ENCODE data around the gene NUMA1.

NUMA1 gene

DNA sequence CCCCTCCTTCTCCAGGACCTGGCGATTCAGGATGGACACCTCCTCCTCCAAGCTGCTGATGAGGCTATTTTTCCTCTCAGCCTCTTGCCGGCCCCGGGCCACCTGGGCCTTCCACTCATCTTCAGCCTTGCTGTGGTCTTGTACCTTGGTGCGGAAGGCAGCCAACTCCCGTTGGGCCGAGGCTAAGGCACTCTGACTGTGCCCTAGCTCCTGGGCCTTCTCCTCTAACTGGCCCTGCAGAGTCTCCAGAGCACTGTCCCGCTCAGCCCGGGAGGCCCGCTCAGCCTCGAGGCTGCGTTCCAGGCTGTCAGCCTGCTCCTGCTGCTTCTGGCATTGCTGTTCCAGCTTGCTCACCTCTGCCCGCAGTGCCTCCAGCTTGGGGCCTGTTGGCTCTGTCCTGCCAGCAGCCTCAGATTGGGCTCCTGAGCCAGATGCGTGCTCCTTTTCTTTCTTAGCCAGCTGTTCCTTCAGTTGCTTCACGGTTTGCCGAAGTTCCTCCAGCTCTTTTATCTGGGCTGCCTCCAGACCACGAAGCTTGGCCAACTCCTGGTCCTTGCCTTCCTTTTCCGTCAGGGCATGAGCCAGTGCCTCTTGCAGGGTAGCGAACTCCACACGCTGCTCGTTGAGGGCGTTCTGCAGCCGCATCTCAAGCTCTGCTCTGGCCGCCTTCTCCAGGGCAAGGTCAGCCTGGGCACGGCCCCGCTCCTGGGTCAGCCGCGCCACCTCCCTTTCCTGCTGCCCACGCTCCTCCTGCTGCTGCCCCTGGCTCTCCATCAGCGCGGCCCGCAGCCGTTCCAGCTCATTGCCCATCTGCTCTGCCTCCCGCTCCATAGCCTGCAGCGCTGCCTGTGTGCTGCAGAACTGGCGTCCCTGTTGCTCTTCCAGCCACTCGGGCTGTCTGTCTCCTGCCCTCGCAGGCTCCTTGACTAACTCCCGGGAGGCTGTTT lies 66.3 kb downstream of the NUMA1 start:
- peak; percentile 65 for DNase-seq

- peak; percentile 87 for DNase-seq
These were observed 67.2 kb downstream of the NUMA1 start for GRCh38 chr11:72012897-72013721.

- no peak for DNase-seq
These were observed 68.2 kb downstream of the NUMA1 start for GRCh38 chr11:72012091-72012630.

- no peak for DNase-seq
These were observed 69.7 kb downstream of the NUMA1 start for GRCh38 chr11:72010529-72011233.

GRCh38 chr11:72009156-72009555 lies 71.2 kb downstream of the NUMA1 start:
- peak; percentile 19 for DNase-seq

DNA sequence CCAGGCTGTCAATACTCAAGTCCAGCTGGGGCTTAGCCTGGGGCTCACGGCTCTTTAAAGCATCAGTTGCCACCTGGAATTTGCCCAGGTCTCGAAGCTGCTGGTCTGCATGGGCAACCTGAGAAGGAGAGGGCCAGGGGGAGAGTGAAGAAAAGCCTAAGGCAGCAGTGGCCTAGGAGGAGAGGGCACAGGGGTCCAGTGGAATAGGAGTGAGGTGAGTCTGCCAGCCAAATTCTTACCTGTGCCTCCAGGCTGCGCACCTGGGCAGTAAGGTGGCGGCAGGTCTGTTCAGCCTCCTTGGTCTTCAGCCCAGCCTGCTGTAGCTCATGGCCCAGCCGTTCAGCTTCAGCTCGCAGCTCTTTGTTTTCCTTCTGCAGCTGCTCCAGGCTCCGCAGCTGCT lies 71.6 kb downstream of the NUMA1 start:
- DNase-seq, result no peak

- no peak for DNase-seq
These were observed 72.8 kb downstream of the NUMA1 start for GRCh38 chr11:72007587-72007986.

DNA sequence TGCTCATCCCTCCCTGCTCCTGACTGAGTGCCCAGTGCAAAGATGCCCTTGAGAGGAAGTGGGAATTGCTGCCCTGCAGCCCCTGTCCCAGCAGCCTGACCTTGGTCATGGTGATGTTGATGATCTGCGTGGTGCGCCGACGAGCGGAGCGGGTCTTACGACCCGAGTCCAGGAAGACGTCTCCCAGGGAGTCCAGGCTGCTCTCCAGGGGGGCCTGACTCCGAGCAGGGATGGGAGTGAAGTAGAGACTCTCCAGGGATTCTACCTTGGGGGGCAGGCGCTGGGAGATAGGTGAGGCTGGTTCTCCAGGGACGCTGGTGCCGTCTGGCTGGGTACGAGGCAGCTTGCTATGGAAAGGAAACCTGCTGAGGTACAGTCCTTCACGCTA lies 73.3 kb downstream of the NUMA1 start:
- DNase-seq, result no peak

DNA sequence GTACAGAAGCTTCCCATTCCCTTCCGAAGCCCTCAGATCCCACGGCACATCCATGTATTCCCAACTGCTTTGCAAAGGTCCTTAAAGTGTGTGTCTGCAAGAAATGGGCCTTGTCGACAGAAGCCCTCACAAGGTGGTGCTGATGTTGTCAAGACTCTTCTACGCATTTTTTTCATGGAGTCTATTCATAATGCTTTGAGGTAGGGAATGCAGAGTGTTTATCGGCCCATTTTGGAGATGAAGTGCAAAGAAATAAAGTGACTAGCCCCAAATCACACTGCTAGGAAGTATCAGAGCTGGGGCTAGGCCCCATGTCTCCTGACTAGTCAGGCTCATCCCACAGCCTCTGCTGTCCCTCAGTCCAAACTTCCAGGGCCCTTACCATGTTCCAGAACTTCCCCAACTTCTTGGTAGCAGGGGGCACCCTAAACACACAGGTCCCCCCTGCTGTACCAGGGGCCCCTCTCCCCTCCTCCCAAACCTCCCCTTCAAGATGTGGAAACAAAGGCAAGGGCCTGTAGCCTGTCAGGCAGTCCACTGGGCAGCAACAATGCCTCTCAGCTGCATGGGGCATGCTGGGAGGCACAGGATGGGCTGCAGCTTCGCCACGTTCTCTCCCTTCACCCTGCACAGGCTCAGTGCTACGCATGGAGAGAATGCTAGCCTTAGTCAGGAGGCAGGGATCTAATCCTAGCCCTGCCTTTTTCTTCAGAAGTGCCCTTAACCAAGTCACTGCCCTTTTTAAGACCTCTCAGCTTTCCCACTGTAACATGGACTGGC lies 73.8 kb downstream of the NUMA1 start:
- no peak for DNase-seq

DNA sequence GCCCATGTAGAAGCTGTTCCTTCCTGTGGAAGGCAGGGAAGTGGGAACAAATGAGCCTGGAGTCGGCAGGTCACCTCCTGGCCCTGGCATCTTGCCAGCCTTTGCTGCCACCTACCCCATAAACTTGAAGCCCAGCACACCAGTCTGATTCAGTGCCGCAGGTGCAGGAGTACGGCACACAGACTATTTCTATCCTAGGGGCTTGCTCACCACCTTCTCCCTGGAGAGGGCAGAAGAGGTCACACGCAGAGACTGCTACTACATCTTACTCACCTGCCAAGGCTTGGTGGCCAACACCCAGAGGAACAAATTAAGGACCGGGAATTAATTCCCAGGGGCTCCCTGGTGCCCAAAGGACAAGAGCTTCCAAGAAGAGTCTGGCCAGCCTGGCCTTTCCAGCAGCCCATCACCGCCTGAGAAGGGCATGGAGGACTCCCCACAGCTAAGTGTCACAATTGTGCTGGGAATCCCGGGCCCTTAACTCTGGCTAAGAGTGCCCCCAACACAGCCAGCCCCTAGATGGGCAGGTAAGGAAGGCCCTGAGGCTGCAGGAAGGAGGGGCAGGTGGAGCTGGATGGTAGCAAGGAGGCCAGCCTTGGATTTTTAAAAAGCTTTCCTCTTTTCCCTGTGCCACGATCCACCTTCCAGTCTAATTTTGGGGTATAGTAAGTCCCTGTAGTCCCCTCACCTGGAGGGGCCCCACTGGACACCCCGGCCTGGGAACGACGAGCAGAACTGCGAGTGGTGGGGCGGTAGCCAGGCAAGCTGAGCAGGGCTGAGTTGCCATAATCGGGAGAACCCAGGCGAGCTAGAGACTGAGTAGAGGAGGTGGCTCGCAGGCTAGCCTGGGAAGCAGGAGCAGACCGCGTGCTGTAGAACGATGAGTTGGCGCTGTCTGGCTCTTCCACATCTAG lies 74.7 kb downstream of the NUMA1 start:
- no peak for DNase-seq

- no peak for DNase-seq
These were observed 75.6 kb downstream of the NUMA1 start for GRCh38 chr11:72004515-72005346.

GRCh38 chr11:72003776-72004171 lies 76.6 kb downstream of the NUMA1 start:
- no peak for DNase-seq

DNA sequence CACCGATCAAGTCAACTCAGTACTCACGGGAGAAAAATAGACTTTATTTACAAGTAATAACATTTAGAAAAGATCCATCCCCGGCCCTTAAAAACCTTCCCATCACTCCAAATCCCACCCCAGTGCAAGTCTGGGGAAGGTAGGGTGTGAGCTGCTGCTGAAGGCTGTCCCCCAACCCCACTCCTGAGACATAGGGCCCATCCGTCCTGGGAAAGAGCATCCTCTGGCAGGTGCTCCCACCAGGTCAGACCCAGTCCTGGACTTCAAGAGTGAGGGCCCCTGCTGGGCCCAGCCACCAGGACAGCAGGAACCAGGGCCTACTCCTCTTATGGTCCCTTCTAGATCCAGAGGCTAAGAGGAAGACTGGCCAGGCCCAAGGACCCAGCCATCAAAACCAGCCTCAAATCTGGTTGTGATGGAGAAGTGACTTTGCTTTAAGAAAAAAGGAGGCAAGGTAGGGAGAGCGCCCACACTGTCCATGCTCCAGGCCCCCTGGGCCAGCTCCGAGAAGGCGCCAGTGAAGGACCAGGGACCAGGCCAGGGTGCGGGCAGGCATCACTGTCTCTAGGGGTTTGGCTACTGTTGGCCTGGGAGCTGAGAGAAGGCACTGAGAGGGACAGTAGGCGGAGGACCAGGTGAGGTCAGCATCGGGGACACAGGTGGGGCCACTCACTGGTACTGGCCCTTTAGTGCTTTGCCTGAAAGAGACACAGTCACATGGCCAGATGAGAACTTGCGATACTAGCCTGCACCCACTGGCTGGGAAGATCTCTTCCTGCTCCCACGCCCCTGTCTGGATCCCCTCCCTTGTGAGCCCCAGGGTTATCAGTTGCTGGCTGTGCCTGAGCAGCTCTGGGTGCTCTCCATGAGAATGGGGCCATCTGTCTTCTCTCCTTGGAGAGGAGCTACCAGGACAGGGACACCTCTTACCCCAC lies 77.2 kb downstream of the NUMA1 start:
- DNase-seq, result no peak

DNA sequence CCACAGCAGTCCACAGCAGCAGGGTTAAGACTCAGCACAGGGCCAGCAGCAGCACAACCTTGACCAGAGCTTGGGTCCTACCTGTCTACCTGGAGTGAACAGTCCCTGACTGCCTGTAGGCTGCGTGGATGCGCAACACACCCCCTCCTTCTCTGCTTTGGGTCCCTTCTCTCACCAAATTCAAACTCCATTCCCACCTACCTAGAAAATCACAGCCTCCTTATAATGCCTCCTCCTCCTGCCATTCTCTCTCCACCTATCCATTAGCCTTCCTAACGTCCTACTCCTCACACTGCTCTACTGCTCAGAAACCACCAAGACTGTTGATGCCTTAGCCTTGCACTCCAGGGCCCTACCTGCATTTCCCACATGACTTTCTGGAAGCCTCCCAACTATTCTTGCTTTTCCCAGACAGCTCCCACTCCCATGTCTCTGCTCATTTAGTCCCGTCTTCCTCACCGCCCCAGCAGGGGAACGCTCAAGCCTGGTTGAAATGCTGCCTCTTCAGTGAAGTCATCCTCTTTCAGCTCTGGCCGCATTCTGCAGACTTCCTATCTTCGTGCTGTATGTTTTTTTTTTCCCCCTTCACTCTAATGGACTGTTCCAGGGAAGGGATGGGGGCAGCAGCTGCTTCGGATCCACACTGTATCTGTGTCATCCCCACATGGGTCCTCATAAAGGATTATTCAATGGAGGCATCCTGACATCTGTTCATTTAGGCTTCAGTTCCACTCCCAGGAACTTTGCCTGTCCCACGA lies 78.3 kb downstream of the NUMA1 start:
- DNase-seq, result no peak

DNA sequence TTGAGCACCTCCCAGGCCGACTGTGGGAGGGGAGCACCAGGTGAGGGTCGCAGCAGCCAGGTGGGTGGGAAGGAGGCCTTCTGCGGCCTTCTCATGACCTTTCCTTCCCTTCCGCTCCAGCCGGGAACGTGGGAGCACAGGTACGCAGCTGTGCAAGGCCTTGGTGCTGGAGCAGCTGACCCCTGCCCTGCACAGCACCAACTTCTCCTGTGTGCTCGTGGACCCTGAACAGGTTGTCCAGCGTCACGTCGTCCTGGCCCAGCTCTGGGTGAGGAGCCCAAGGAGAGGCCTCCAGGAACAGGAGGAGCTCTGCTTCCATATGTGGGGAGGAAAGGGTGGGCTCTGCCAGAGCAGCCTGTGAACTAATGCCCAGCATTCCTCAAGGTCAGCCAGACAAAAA lies 79.1 kb downstream of the NUMA1 start:
- no peak for DNase-seq

- no peak for DNase-seq
These were observed 80.0 kb downstream of the NUMA1 start for GRCh38 chr11:72000202-72000867.

GRCh38 chr11:71999798-72000197 lies 80.5 kb downstream of the NUMA1 start:
- DNase-seq, result no peak

GRCh38 chr11:71999362-71999761 lies 81.0 kb downstream of the NUMA1 start:
- DNase-seq, result no peak
